Mesendoderm (in vitro differentiated cells): ENCODE results near the gene ARRB1.

Experiments
- DNase-seq: peaks from one replicate; pipeline ENCODE4 v3.0.0; 2013
- H2AK5ac ChIP-seq: 2 replicates; pipeline ENCODE4 v1.6.1; 2013; ENCODE audit warnings: low read length, inconsistent platforms
- H2BK120ac ChIP-seq: 2 replicates; pipeline ENCODE4 v1.6.1; 2013; ENCODE audit warnings: low read depth, mild to moderate bottlenecking, low read length, moderate library complexity, mixed read lengths
- H2BK15ac ChIP-seq: replicated peaks from 2 replicates; pipeline ENCODE4 v1.6.1; 2013; ENCODE audit warnings: low read depth, mild to moderate bottlenecking, moderate library complexity
- H2BK5ac ChIP-seq: 2 replicates; pipeline ENCODE4 v1.6.1; 2013; ENCODE audit warnings: low read length, inconsistent platforms
- H3K18ac ChIP-seq: 2 replicates; pipeline ENCODE4 v1.6.1; 2013; ENCODE audit warnings: mild to moderate bottlenecking, low read length, mixed read lengths
- H3K23ac ChIP-seq: one replicate; pipeline ENCODE4 v1.6.1; 2013; ENCODE audit warnings: low read length
- H3K27ac ChIP-seq: 2 replicates; pipeline ENCODE4 v1.5.1; 2013; ENCODE audit warnings: low read depth, mild to moderate bottlenecking, inconsistent platforms, low read length, moderate library complexity
- H3K27me3 ChIP-seq: 2 replicates; pipeline ENCODE4 v1.6.1; 2013; ENCODE audit warnings: low read length, control low read depth, mild to moderate bottlenecking, inconsistent platforms; ENCODE audit not compliant: insufficient read depth, poor library complexity
- H3K36me3 ChIP-seq: 2 replicates; pipeline ENCODE4 v1.6.1; 2013; ENCODE audit warnings: low read length, inconsistent platforms; ENCODE audit not compliant: control insufficient read depth, insufficient read depth
- H3K4ac ChIP-seq: one replicate; pipeline ENCODE4 v1.6.1; 2013; ENCODE audit warnings: low read depth, mild to moderate bottlenecking, low read length, moderate library complexity
- H3K4me1 ChIP-seq: 2 replicates; pipeline ENCODE4 v1.6.1; 2013; ENCODE audit warnings: low read depth, low read length, inconsistent platforms; ENCODE audit not compliant: control insufficient read depth
- H3K4me2 ChIP-seq: 2 replicates; pipeline ENCODE4 v1.6.1; 2013; ENCODE audit warnings: low read length
- H3K4me3 ChIP-seq: 2 replicates; pipeline ENCODE4 v1.5.1; 2013; ENCODE audit warnings: mild to moderate bottlenecking, low read length
- H3K56ac ChIP-seq: one replicate; pipeline ENCODE4 v1.6.1; 2013; ENCODE audit warnings: low read length
- H3K79me1 ChIP-seq: 2 replicates; pipeline ENCODE4 v1.6.1; 2013; ENCODE audit warnings: low read length, inconsistent platforms
- H3K79me2 ChIP-seq: 2 replicates; pipeline ENCODE4 v1.6.1; 2013; ENCODE audit warnings: mild to moderate bottlenecking, low read length; ENCODE audit not compliant: control insufficient read depth, insufficient read depth
- H3K9ac ChIP-seq: 2 replicates; pipeline ENCODE4 v1.6.1; 2013; ENCODE audit warnings: low read length, inconsistent platforms
- H4K5ac ChIP-seq: one replicate; pipeline ENCODE4 v1.6.1; 2013; ENCODE audit warnings: low read length
- H4K8ac ChIP-seq: one replicate; pipeline ENCODE4 v1.6.1; 2013; ENCODE audit warnings: low read depth, mild to moderate bottlenecking, control low read depth, low read length, moderate library complexity
- WGBS: extraction: QIAGEN DNeasy Blood & Tissue Kit; methylation state at CpG from one replicate; pipeline ENCODE4 v1.1.7; 2013; ENCODE audit warnings: low lambda C conversion rate, missing lambda C conversion rate; ENCODE audit not compliant: insufficient coverage; ENCODE audit errors: extremely low coverage; 5-methylcytosine and 5-hydroxymethylcytosine counted together

Gene ARRB1

DNA sequence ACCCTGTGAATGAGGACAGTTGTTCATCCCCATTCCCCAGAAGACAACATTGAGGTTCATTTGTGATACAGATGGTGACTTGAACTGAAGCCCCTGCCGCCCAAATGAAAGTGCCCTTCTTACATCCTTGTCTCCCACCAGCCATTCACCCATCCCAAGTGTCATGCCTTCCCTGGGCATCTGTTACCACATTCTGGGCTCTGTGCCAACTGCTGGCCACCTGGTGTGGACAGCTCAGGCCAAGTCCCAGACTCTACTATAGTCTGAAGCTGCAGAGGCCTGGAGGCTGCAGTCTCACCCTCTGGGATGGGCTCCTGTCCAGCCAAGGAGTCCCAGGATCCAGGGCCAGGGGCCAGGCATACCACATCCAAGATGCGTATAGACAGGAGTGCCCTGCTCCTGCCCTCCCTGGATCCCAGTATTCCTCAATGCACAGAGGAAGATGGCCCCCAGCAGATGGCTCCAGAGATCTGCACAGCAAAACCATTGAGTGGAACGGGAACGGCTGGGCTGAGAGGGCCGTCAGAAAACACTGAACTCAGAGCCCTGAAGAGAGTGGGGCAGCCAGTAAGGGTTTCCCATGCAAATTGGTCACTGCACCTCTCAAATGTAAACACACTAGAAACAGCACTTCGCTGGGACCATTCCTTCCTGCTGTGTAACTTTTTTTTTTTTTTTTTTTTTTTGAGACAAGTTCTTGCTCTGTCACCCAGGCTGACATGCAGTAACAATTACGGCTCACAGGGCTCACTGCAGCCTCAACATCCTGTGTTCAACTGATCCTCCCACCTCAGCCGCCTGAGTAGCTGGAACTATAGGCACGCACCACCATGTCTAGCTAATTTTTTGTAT is 22.8 kb downstream of the ARRB1 start:
- Histone ChIP-seq H3K79me2 (peaks cover 26% of the 10 kb centered on the region), H3K23ac (no peak overlapping the region), H3K4me3 (no peak overlapping the region), H2BK5ac (peak overlapping the region; percentile 38), H3K4me1 (peaks cover 25% of the 10 kb centered on the region), H2BK15ac (no peak overlapping the region), H4K8ac (no peak overlapping the region), H2AK5ac (peak overlapping the region; percentile 24), H3K9ac (peak overlapping the region; percentile 56), H3K4ac (peak overlapping the region; percentile 56), H3K18ac (peak overlapping the region; percentile 94), H3K36me3 (no peaks in the 10 kb centered on the region), H3K27me3 (no peaks in the 10 kb centered on the region), H3K56ac (peak overlapping the region; percentile 82), H3K27ac (peak overlapping the region; percentile 98), H2BK120ac (no peak overlapping the region), H3K79me1 (peaks cover 13% of the 10 kb centered on the region), H3K4me2 (no peak overlapping the region), H4K5ac (no peak overlapping the region)
- peak; percentile 86 for DNase-seq
- WGBS = no CpG with 5 or more reads among the region's 9 CpGs

GRCh38 chr11:75326439-75326810 is 25.0 kb downstream of the ARRB1 start:
- H3K36me3 ChIP-seq = no peaks in the 10 kb centered on the region
- no peak overlapping the region for H2BK5ac ChIP-seq
- no peak overlapping the region for H4K5ac ChIP-seq
- no peak for DNase-seq
- no peak overlapping the region for H3K27ac ChIP-seq
- H2AK5ac ChIP-seq = peak overlapping the region; percentile 20
- peaks cover 22% of the 10 kb centered on the region for H3K4me1 ChIP-seq
- H3K4ac ChIP-seq = no peak overlapping the region
- peaks cover 18% of the 10 kb centered on the region for H3K79me1 ChIP-seq
- WGBS = 100% methylated on average over 1 of the region's 3 CpGs
- H2BK15ac ChIP-seq = no peak overlapping the region
- H3K9ac ChIP-seq = no peak overlapping the region
- H3K18ac ChIP-seq = peak overlapping the region; percentile 76
- H3K56ac ChIP-seq = peak overlapping the region; percentile 49
- H3K4me2 ChIP-seq = no peak overlapping the region
- no peak overlapping the region for H2BK120ac ChIP-seq
- no peak overlapping the region for H4K8ac ChIP-seq
- no peak overlapping the region for H3K4me3 ChIP-seq
- no peak overlapping the region for H3K23ac ChIP-seq
- H3K27me3 ChIP-seq = no peaks in the 10 kb centered on the region
- peaks cover 34% of the 10 kb centered on the region for H3K79me2 ChIP-seq

DNA sequence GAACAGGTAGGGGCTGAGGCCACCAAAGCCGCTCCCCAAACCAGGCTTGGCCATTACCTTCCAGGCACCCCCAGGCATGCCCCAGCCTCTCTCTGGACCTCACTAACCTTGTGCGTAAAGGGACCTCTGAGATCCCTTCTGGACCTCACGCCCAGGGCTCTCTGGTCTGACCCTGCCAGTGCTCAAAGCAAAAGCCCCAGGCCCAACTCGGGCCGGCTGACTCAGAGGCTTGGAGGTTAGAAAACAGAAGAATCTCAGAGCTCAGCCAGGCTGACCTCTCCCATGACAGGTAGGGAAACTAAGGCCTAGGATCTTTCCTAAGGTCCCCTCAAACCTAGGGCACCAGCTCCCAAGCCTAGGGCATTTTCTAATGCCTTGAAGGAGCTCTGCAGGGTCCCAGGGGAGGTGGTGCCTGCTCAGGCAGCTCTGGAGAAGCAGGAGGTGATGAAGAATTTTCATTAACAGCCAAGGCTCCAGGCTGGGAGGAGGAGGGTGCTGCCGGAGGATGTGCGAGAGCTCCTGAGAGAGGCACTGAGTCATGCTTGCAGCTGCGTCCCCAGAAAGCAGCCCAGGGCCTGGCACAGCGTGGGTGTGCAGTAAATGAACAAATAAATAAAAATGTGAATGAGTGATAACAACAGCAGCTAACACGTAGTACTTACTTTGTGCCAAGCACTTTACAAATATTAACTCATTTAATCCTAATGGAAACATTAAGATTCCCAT is 25.6 kb downstream of the ARRB1 start:
- Histone ChIP-seq H4K5ac (no peak overlapping the region), H3K27ac (peak overlapping the region; percentile 31)
- peak; percentile 56 for DNase-seq

GRCh38 chr11:75324740-75325139 is 26.7 kb downstream of the ARRB1 start:
- Histone ChIP-seq H3K23ac (peak overlapping the region; percentile 12), H3K27me3 (no peaks in the 10 kb centered on the region), H3K79me2 (peaks cover 31% of the 10 kb centered on the region), H2BK5ac (no peak overlapping the region), H3K79me1 (peaks cover 16% of the 10 kb centered on the region), H2BK120ac (no peak overlapping the region), H3K4me1 (peaks cover 17% of the 10 kb centered on the region), H2BK15ac (no peak overlapping the region), H4K5ac (no peak overlapping the region), H4K8ac (no peak overlapping the region), H3K4me2 (no peak overlapping the region), H3K18ac (no peak overlapping the region), H3K4me3 (no peak overlapping the region), H3K9ac (no peak overlapping the region), H3K36me3 (no peaks in the 10 kb centered on the region), H3K4ac (no peak overlapping the region), H3K27ac (no peak overlapping the region), H3K56ac (peak overlapping the region; percentile 10), H2AK5ac (no peak overlapping the region)
- no CpG with 5 or more reads among the region's 4 CpGs for WGBS
- DNase-seq = no peak

More for the DNA sequence above, 25.6 kb downstream of the ARRB1 start:
- Histone ChIP-seq H2BK120ac (no peak overlapping the region), H3K79me2 (peaks cover 34% of the 10 kb centered on the region), H2BK5ac (peak overlapping the region; percentile 42), H3K36me3 (no peaks in the 10 kb centered on the region), H3K4me1 (peaks cover 22% of the 10 kb centered on the region), H3K27me3 (no peaks in the 10 kb centered on the region), H3K4ac (peak overlapping the region; percentile 20), H2AK5ac (no peak overlapping the region), H3K4me3 (no peak overlapping the region), H3K23ac (peak overlapping the region; percentile 74), H3K79me1 (peaks cover 18% of the 10 kb centered on the region), H3K56ac (peak overlapping the region; percentile 62), H3K9ac (peak overlapping the region; percentile 29), H3K18ac (peak overlapping the region; percentile 72), H4K8ac (no peak overlapping the region), H2BK15ac (no peak overlapping the region), H3K4me2 (no peak overlapping the region)
- no CpG with 5 or more reads among the region's 10 CpGs for WGBS

GRCh38 chr11:75324189-75324588 is 27.3 kb downstream of the ARRB1 start:
- WGBS = no CpG with 5 or more reads among the region's 12 CpGs
- Histone ChIP-seq H2BK15ac (no peak overlapping the region), H3K4ac (no peak overlapping the region), H4K5ac (no peak overlapping the region), H3K4me3 (no peak overlapping the region), H3K18ac (no peak overlapping the region), H3K9ac (no peak overlapping the region), H3K36me3 (no peaks in the 10 kb centered on the region), H2BK120ac (no peak overlapping the region), H3K4me1 (peaks cover 12% of the 10 kb centered on the region), H3K4me2 (no peak overlapping the region), H3K79me2 (peaks cover 32% of the 10 kb centered on the region), H3K56ac (peak overlapping the region; percentile 63), H2AK5ac (no peak overlapping the region), H3K23ac (no peak overlapping the region), H4K8ac (no peak overlapping the region), H3K79me1 (peaks cover 19% of the 10 kb centered on the region), H3K27me3 (no peaks in the 10 kb centered on the region), H2BK5ac (no peak overlapping the region), H3K27ac (peak overlapping the region; percentile 22)
- DNase-seq = no peak
